Large intestine (tissue), 3 donors: ENCODE results near the gene CMKLR1. TPM values are rescaled to one million over a fixed set of nuclear protein-coding genes. Genes with fewer than 3 reads are reported as not detected.

Experiments used
- DNase-seq, 2 donors: peaks; one replicate each; pipeline versions ENCODE4 v3.0.0 to v3.0.0-alpha.2; 2013
- H3K27ac ChIP-seq: one replicate; pipeline ENCODE4 v1.5.1; 2013; ENCODE audit warnings: low read length
- H3K27me3 ChIP-seq: 2 replicates; pipeline ENCODE4 v1.6.1; 2013; ENCODE audit warnings: low read length; ENCODE audit not compliant: control insufficient read depth, insufficient read depth
- H3K36me3 ChIP-seq: 2 replicates; pipeline ENCODE4 v1.6.1; 2013; ENCODE audit warnings: low read length; ENCODE audit not compliant: control insufficient read depth, insufficient read depth
- H3K4me1 ChIP-seq: one replicate; pipeline ENCODE4 v1.6.1; 2013; ENCODE audit warnings: low read length; ENCODE audit not compliant: control insufficient read depth, insufficient read depth
- H3K4me3 ChIP-seq: one replicate; pipeline ENCODE4 v1.5.1; 2013; ENCODE audit warnings: low read length
- H3K9me3 ChIP-seq: one replicate; pipeline ENCODE4 v1.6.1; 2013; ENCODE audit warnings: mild to moderate bottlenecking, low read depth, low read length, moderate library complexity; ENCODE audit not compliant: control insufficient read depth
- WGBS: methylation state at CpG from one replicate; pipeline ENCODE4 v1.1.5; 2013; ENCODE audit warnings: low lambda C conversion rate; ENCODE audit not compliant: insufficient coverage; 5-methylcytosine and 5-hydroxymethylcytosine counted together
- polyA plus RNA-seq: library from polyadenylated mRNA; unstranded; fragments of 120-200 nt; gene quantifications from one replicate; pipeline ENCODE4 v1.2.1, GENCODE V29; 2013

CMKLR1 gene
- polyA plus RNA-seq, 1 donor: 3.4 TPM

DNA sequence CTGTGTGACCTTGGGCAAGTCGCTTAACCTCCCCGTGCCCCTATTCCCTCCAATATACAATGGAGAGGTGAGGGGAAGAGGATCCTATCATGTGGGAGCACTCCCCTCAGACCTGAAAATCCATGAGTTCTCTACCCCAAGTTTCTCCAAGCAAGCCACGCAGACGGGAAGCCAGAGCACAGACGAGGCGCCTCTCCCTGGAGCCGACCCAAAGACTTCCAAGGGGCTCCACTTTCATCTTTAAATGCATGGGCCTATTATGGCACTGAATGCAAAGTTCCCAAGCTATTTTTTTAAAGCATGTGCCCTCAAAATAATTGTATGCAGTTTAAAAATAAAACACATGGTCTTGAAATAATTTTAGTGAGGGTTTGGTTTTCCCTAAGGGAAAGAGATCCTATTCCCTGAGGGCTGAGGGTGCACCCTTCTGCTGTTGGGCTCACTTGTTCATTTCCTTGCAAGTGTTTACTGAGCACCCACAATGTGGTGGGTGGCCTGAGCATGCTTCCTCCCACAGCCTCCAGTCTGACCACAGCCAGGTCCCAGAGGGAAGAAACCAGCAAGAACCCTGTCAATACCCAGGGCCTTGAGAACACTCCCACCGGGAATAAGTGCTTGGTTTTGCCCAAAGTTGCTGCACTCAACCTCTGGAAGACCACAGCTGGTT is 14.6 kb downstream of the CMKLR1 start:
- no CpG with 5 or more reads among the region's 8 CpGs for WGBS
- Histone ChIP-seq H3K27ac (no peak overlapping the region), H3K4me3 (no peak overlapping the region), H3K27me3 (peaks cover 6% of the 10 kb centered on the region), H3K4me1 (no peaks in the 10 kb centered on the region), H3K36me3 (no peaks in the 10 kb centered on the region), H3K9me3 (no peaks in the 10 kb centered on the region)
- DNase-seq: no peak

DNA sequence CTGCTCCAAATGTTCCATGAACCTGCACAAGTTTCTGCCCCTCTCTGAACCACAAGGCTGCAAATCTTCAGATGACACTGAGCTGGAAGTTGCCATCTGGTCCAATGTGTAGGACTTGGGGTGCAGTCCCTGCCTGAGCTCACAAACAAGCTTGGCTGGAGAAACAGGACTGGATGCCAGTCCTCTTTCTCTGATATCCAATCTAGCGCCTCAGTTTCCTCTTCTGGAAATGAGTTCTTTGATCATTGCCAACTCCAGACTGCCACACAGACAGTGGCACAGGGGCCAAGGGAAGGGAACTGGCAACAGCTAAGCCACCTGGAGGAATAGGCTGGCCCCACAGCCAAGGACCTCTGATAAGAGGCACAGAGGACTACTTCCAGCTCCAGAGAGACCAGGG is 15.5 kb downstream of the CMKLR1 start:
- peaks cover 6% of the 10 kb centered on the region for H3K27me3 ChIP-seq
- H3K9me3 ChIP-seq: no peaks in the 10 kb centered on the region
- no CpG with 5 or more reads among the region's 1 CpG for WGBS
- DNase-seq: no peak
- H3K27ac ChIP-seq: no peak overlapping the region
- H3K4me3 ChIP-seq: no peak overlapping the region
- no peaks in the 10 kb centered on the region for H3K4me1 ChIP-seq
- H3K36me3 ChIP-seq: no peaks in the 10 kb centered on the region

GRCh38 chr12:108322998-108323397 is 16.1 kb downstream of the CMKLR1 start:
- H3K27ac ChIP-seq: no peak overlapping the region
- no peaks in the 10 kb centered on the region for H3K36me3 ChIP-seq
- DNase-seq: no peak
- H3K4me1 ChIP-seq: no peaks in the 10 kb centered on the region
- peaks cover 6% of the 10 kb centered on the region for H3K27me3 ChIP-seq
- H3K9me3 ChIP-seq: no peaks in the 10 kb centered on the region
- no peak overlapping the region for H3K4me3 ChIP-seq
- WGBS: 83% methylated on average over 1 of the region's 2 CpGs

DNA sequence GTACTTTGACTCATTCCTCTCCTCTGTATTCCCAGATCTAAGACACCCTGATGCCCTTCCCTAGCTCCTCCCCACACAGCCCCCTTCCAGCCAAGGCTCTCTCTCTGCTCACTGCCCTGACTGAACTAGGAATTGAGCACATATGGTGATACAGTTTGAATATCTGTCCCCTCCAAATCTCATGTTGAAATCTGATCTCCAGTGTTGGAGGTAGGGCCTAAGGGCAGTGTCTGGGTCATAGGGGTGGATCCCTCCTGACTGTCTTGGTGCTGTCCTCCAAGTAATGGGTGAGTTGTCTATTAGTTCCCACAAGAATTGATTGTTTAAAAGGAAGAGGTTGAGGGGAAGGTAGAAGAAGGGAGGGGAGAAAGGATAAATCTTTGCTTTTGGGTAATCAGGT is 17.4 kb downstream of the CMKLR1 start:
- Histone ChIP-seq H3K4me1 (no peaks in the 10 kb centered on the region), H3K9me3 (no peaks in the 10 kb centered on the region), H3K4me3 (no peak overlapping the region), H3K27me3 (peaks cover 6% of the 10 kb centered on the region), H3K36me3 (no peaks in the 10 kb centered on the region), H3K27ac (no peak overlapping the region)
- DNase-seq: no peak

GRCh38 chr12:108320507-108321293 is 18.4 kb downstream of the CMKLR1 start:
- H3K36me3 ChIP-seq: no peaks in the 10 kb centered on the region
- H3K4me1 ChIP-seq: no peaks in the 10 kb centered on the region
- no peak overlapping the region for H3K27ac ChIP-seq
- H3K27me3 ChIP-seq: peaks cover 6% of the 10 kb centered on the region
- 100% methylated on average over 1 of the region's 4 CpGs for WGBS
- DNase-seq: no peak
- H3K4me3 ChIP-seq: no peak overlapping the region
- H3K9me3 ChIP-seq: no peaks in the 10 kb centered on the region

- H3K27ac ChIP-seq: no peak overlapping the region
- H3K27me3 ChIP-seq: peaks cover 6% of the 10 kb centered on the region
- no peak overlapping the region for H3K4me3 ChIP-seq
- no peaks in the 10 kb centered on the region for H3K9me3 ChIP-seq
- no peak for DNase-seq
- no peaks in the 10 kb centered on the region for H3K36me3 ChIP-seq
- no CpG with 5 or more reads among the region's 2 CpGs for WGBS
- no peaks in the 10 kb centered on the region for H3K4me1 ChIP-seq
These were observed 19.6 kb downstream of the CMKLR1 start for GRCh38 chr12:108319277-108320234.

DNA sequence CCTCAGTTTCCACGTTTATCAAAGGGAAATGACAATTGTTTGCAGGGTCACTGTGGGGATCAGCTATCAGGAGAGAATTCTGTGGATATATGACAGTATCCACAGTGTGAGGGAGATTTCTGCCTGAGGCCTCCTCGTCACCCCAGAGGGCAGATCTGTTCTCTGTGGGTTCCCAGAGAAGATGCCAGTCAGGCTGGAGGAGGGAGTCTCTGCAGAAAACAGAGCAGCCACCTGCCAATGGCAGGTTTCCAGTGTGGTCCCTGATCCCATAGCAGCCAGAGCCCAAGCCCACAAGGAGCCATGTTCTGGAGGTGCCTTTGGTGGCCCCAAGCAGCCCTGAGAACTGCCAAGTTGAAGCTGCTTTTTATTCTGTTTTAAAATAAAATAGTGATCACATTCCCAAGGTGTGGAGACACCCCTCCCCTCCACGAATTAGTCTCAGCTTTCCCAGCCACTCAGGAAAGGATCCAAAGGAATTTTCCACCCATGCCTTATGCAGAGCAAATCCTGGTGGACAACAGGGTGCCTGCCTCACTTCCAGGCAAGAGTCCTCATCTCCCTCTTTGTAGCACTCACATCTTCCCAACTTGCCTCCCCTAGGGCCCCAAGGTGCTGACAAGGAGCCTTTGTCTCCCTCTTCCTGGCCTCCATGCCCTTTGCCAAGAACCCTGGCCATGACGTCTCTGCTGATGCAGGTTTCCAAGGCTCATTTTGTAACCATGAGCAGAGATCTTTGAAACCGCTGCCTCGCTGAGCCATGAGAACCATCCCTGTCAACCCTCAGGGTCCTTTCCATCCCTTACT is 20.4 kb downstream of the CMKLR1 start:
- H3K27ac ChIP-seq: no peak overlapping the region

GRCh38 chr12:108317308-108318234 is 21.5 kb downstream of the CMKLR1 start:
- H3K27ac ChIP-seq: no peak overlapping the region
- H3K4me1 ChIP-seq: no peaks in the 10 kb centered on the region
- DNase-seq: no peak
- no peak overlapping the region for H3K4me3 ChIP-seq
- H3K9me3 ChIP-seq: no peaks in the 10 kb centered on the region
- WGBS: 67% methylated on average over 2 of the region's 6 CpGs
- no peaks in the 10 kb centered on the region for H3K36me3 ChIP-seq
- peaks cover 4% of the 10 kb centered on the region for H3K27me3 ChIP-seq

More for the DNA sequence above, 20.4 kb downstream of the CMKLR1 start:
- Histone ChIP-seq H3K36me3 (no peaks in the 10 kb centered on the region), H3K9me3 (no peaks in the 10 kb centered on the region), H3K27me3 (peaks cover 4% of the 10 kb centered on the region), H3K4me3 (no peak overlapping the region), H3K4me1 (no peaks in the 10 kb centered on the region)
- DNase-seq: no peak
- 80% methylated on average over 1 of the region's 6 CpGs for WGBS
